ENCODE measurements around the gene IQCN. TPM values are rescaled to one million over a fixed set of nuclear protein-coding genes. Genes with fewer than 3 reads are reported as not detected.
A peak's percentile ranks its signal among the peaks of the same experiment; 100 is the strongest.

The IQCN gene
- total and polyA plus RNA-seq, 4 experiments from 2014 or later, result 0.13 to 5.8 (median 3.6) TPM

- H3K27ac Mint-ChIP-seq, result peak overlapping the region in 3 of 7 donors; percentile 35 to 68 (median 57)
These were observed 24.3 kb upstream of the IQCN start for GRCh38 chr19:18298601-18299000.

GRCh38 chr19:18297308-18297707, 23.1 kb upstream of the IQCN start:
- intact Hi-C loops (cut with micrococcal nuclease), result no loop called here
- CTCF ChIA-PET (ENCODE audit: partially characterized antibody), result interaction anchor here (1.9 to 2.5 kb wide), 2 partner anchors 8 to 18 kb away, joined by 5 to 8 read pairs; no protein-coding TSS in a partner anchor
- H3K4me1 Mint-ChIP-seq, result peaks cover 17 to 45% (median 27%) of the 10 kb centered on the region in 4 donors

More at GRCh38 chr19:18298601-18299000, 24.3 kb upstream of the IQCN start:
- intact Hi-C loops (cut with micrococcal nuclease), result no loop called here
- Mint-ChIP-seq H3K27me3 (no peaks in the 10 kb centered on the region), H3K4me3 (no peak overlapping the region), H3K9me3 (no peaks in the 10 kb centered on the region), H3K36me3 (peaks cover 0 to 4% of the 10 kb centered on the region in 2 donors), H3K4me1 (peaks cover 14 to 37% (median 23%) of the 10 kb centered on the region in 4 donors)
- no peak for DNase-seq
- Histone ChIP-seq H3K9me3 (ENCODE audit: control insufficient read depth in 1 of 2, low read length in 2 of 2) (no peaks in the 10 kb centered on the region), H3K27ac (ENCODE audit: low read depth, low read length) (no peak overlapping the region), H3K27me3 (ENCODE audit: insufficient read depth, low read length) (no peaks in the 10 kb centered on the region), H3K4me1 (ENCODE audit: insufficient read depth, low read length) (peaks cover 41% of the 10 kb centered on the region), H3K4me3 (ENCODE audit: low read length in 2 of 2) (no peak overlapping the region), H3K36me3 (ENCODE audit: insufficient read depth, low read length) (no peaks in the 10 kb centered on the region)
- CTCF ChIA-PET (ENCODE audit: partially characterized antibody), result no interaction called here
- POLR2A ChIA-PET (ENCODE audit: partially characterized antibody), result interaction anchor here (1.4 to 10.4 kb wide), 2 partner anchors 14 to 19 kb away, joined by 5 to 1055 read pairs; partner anchors contain the start of genes IQCN and JUND

DNA sequence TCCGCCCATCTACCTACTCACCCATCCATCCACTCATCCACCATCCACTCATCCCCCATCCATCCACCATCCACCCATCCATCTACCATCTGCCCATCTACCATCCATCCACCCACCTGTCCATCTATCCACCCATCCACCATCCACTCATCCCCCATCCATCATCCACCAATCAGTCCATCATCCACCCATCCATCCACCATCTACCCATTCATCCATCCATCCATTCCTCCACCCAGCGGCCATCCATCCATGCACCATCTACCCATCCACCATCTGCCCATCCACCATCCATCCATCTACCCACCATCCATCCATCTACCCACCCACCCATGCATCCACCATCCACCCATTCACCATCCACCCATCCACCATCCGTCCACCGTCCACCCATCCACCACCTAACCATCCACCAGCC, 20.8 kb upstream of the IQCN start:
- H3K27me3 ChIP-seq (ENCODE audit: insufficient read depth, low read length), result no peaks in the 10 kb centered on the region
- peak in 1 of 5 donors; percentile 31 for DNase-seq
- Mint-ChIP-seq H3K4me1 (peaks cover 28 to 67% (median 39%) of the 10 kb centered on the region in 4 donors), H3K27me3 (no peaks in the 10 kb centered on the region), H3K36me3 (peaks cover 0 to 3% of the 10 kb centered on the region in 2 donors), H3K9me3 (no peaks in the 10 kb centered on the region), H3K27ac (peak overlapping the region; percentile 79 to 100 (median 100)), H3K4me3 (peak overlapping the region in 1 of 8 donors; percentile 95)
- intact Hi-C loops (cut with micrococcal nuclease), result no loop called here
- peak overlapping the region; percentile 98 for H3K27ac ChIP-seq (ENCODE audit: low read depth, low read length)
- H3K4me1 ChIP-seq (ENCODE audit: insufficient read depth, low read length), result peaks cover 53% of the 10 kb centered on the region
- POLR2A ChIA-PET (ENCODE audit: partially characterized antibody), result interaction anchor here (6.7 to 27.2 kb wide), 3 partner anchors 6 to 25 kb away, joined by 516 to 1691 read pairs (median 1055); partner anchors contain the start of genes JUND and LSM4
- CTCF ChIA-PET (ENCODE audit: partially characterized antibody), result interaction anchor here (3.4 kb wide), 1 partner anchor 15 kb away, joined by 53 read pairs; the partner anchor contains the start of gene JUND
- no peaks in the 10 kb centered on the region for H3K9me3 ChIP-seq (ENCODE audit: control insufficient read depth in 1 of 2, low read length in 2 of 2)
- no peak overlapping the region for H3K4me3 ChIP-seq (ENCODE audit: low read length in 2 of 2)
- H3K36me3 ChIP-seq (ENCODE audit: insufficient read depth, low read length), result no peaks in the 10 kb centered on the region

More at GRCh38 chr19:18297308-18297707, 23.1 kb upstream of the IQCN start:
- Histone ChIP-seq H3K27me3 (ENCODE audit: insufficient read depth, low read length) (no peaks in the 10 kb centered on the region), H3K4me1 (ENCODE audit: insufficient read depth, low read length) (peaks cover 41% of the 10 kb centered on the region), H3K36me3 (ENCODE audit: insufficient read depth, low read length) (no peaks in the 10 kb centered on the region), H3K4me3 (ENCODE audit: low read length in 2 of 2) (no peak overlapping the region), H3K9me3 (ENCODE audit: control insufficient read depth in 1 of 2, low read length in 2 of 2) (no peaks in the 10 kb centered on the region), H3K27ac (ENCODE audit: low read depth, low read length) (no peak overlapping the region)
- H3K9me3 Mint-ChIP-seq, result no peaks in the 10 kb centered on the region
- POLR2A ChIA-PET (ENCODE audit: partially characterized antibody), result interaction anchor here (1.6 to 10.4 kb wide), 3 partner anchors 8 to 20 kb away, joined by 7 to 1055 read pairs (median 7); partner anchors contain the start of genes IQCN and JUND
- peaks cover 0 to 2% of the 10 kb centered on the region in 2 donors for H3K36me3 Mint-ChIP-seq
- H3K27ac Mint-ChIP-seq, result peak overlapping the region in 5 of 7 donors; percentile 62 to 86 (median 81)
- H3K27me3 Mint-ChIP-seq, result no peaks in the 10 kb centered on the region
- H3K4me3 Mint-ChIP-seq, result no peak overlapping the region
- DNase-seq, result no peak

DNA sequence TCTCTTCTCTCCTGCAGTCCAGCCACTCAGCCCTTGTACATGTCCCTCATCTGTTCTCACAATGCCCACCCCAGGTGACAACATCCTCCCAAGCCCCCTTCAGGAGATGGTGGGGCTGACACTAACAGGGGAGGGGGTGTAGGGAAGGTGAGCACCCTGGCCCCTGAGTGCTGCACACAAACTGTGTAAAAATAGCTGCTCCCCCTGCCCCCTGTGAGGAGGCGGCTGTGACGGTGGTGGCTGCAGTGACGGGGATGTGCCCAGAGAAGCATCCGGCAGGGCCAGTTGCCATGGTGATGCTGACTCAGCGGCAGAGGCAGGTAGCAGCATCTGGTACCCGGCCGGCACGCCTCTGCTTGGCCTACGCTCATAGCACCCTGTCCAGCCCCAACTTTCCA, 20.2 kb upstream of the IQCN start:
- Mint-ChIP-seq H3K4me3 (peak overlapping the region in 7 of 8 donors; percentile 44 to 95 (median 72)), H3K27ac (peak overlapping the region; percentile 79 to 100 (median 100)), H3K4me1 (peaks cover 32 to 73% (median 44%) of the 10 kb centered on the region in 4 donors), H3K9me3 (peaks cover 0 to 2% (median 0%) of the 10 kb centered on the region in 8 donors), H3K36me3 (peaks cover 0 to 3% of the 10 kb centered on the region in 2 donors), H3K27me3 (no peaks in the 10 kb centered on the region)
- Histone ChIP-seq H3K36me3 (ENCODE audit: insufficient read depth, low read length) (no peaks in the 10 kb centered on the region), H3K27ac (ENCODE audit: low read depth, low read length) (peak overlapping the region; percentile 98), H3K4me3 (ENCODE audit: low read length in 2 of 2) (no peak overlapping the region), H3K27me3 (ENCODE audit: insufficient read depth, low read length) (no peaks in the 10 kb centered on the region), H3K9me3 (ENCODE audit: control insufficient read depth in 1 of 2, low read length in 2 of 2) (no peaks in the 10 kb centered on the region), H3K4me1 (ENCODE audit: insufficient read depth, low read length) (peaks cover 58% of the 10 kb centered on the region)
- ChIA-PET CTCF (ENCODE audit: partially characterized antibody) (interaction anchor here (3.4 kb wide), 1 partner anchor 14 kb away, joined by 53 read pairs; the partner anchor contains the start of gene JUND), POLR2A (ENCODE audit: partially characterized antibody) (interaction anchor here (6.7 to 27.2 kb wide), 3 partner anchors 6 to 26 kb away, joined by 516 to 1691 read pairs (median 1055); partner anchors contain the start of genes JUND and LSM4)
- DNase-seq, result peak; percentile 89 to 97 (median 92)
- intact Hi-C loops (cut with micrococcal nuclease), result loop anchor here (1.0 kb wide), 2 partner anchors 10 to 13 kb away; partner anchors contain the start of gene JUND

GRCh38 chr19:18293642-18294466, 19.6 kb upstream of the IQCN start:
- POLR2A ChIA-PET (ENCODE audit: partially characterized antibody), result interaction anchor here (1.2 to 27.2 kb wide), 4 partner anchors 7 to 26 kb away, joined by 3 to 1691 read pairs (median 786); partner anchors contain the start of genes JUND and LSM4
- peaks cover 33 to 77% (median 46%) of the 10 kb centered on the region in 4 donors for H3K4me1 Mint-ChIP-seq
- CTCF ChIA-PET (ENCODE audit: partially characterized antibody), result interaction anchor here (2.5 to 3.4 kb wide), 2 partner anchors 11 to 13 kb away, joined by 17 to 53 read pairs; partner anchors contain the start of gene JUND
- H3K4me3 Mint-ChIP-seq, result peak overlapping the region; percentile 68 to 95 (median 88)
- H3K27me3 Mint-ChIP-seq, result no peaks in the 10 kb centered on the region
- Histone ChIP-seq H3K4me1 (ENCODE audit: insufficient read depth, low read length) (peaks cover 64% of the 10 kb centered on the region), H3K9me3 (ENCODE audit: control insufficient read depth in 1 of 2, low read length in 2 of 2) (no peaks in the 10 kb centered on the region), H3K27me3 (ENCODE audit: insufficient read depth, low read length) (no peaks in the 10 kb centered on the region), H3K36me3 (ENCODE audit: insufficient read depth, low read length) (no peaks in the 10 kb centered on the region), H3K4me3 (ENCODE audit: low read length in 2 of 2) (peak overlapping the region in 1 of 2 donors; percentile 81), H3K27ac (ENCODE audit: low read depth, low read length) (peak overlapping the region; percentile 98)
- intact Hi-C loops (cut with micrococcal nuclease), result loop anchor here (1.0 kb wide), 2 partner anchors 10 to 13 kb away; partner anchors contain the start of gene JUND
- H3K9me3 Mint-ChIP-seq, result peaks cover 0 to 2% (median 0%) of the 10 kb centered on the region in 8 donors
- H3K27ac Mint-ChIP-seq, result peak overlapping the region; percentile 79 to 100 (median 100)
- peaks cover 0 to 3% of the 10 kb centered on the region in 2 donors for H3K36me3 Mint-ChIP-seq
- DNase-seq, result no peak

DNA sequence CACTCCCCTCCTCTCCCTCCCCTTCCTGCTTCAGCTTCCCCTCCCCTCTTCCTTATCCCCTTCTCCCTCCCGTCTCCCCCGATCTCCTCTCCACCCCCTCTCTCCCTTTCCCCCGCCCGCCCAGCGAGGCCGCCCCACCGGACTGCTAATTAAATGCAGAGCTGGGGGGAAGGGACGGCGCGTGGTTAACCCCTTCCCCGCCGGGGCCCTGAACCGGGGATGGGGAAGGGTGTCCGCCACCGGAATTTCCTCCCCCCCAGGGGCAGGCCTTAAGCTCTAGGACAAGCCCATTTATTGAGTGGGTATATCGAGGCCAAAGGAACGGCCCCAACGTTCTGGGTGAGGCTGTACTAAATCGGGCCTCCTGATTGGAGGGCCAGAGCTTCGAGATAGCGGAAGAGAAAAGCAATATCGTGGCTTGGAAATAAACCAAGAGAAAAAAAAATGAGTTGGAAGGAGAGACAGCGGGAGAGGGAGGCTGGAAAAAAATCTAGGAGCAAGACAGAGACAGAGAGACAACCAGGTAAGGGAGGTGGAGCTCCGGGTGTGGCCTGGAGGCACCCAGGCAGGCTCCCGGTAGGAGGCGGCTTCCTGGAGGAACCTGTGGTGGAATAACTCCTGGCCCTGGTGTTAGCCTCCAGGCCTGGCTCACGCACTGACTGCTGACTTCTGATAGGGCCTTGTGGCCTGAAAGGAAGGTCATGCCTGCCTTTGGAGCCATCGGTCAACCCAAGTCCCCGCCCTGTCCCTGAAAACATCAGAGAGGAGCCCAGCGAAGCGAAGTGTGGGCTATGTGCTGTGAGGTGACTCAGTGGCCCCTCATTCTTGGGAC, 18.8 kb upstream of the IQCN start:
- intact Hi-C loops (cut with micrococcal nuclease), result no loop called here
- POLR2A ChIA-PET (ENCODE audit: partially characterized antibody), result interaction anchor here (0.9 to 27.2 kb wide), 5 partner anchors 8 to 126 kb away, joined by 3 to 1691 read pairs (median 516); partner anchors contain the start of genes JUND, LSM4 and SSBP4
- peaks cover 35 to 78% (median 48%) of the 10 kb centered on the region in 4 donors for H3K4me1 Mint-ChIP-seq
- peaks cover 0 to 2% (median 0%) of the 10 kb centered on the region in 8 donors for H3K9me3 Mint-ChIP-seq
- no peaks in the 10 kb centered on the region for H3K27me3 Mint-ChIP-seq
- no peaks in the 10 kb centered on the region for H3K9me3 ChIP-seq (ENCODE audit: control insufficient read depth in 1 of 2, low read length in 2 of 2)
- H3K27me3 ChIP-seq (ENCODE audit: insufficient read depth, low read length), result no peaks in the 10 kb centered on the region
- no peak for DNase-seq
- H3K27ac ChIP-seq (ENCODE audit: low read depth, low read length), result peak overlapping the region; percentile 98
- H3K4me1 ChIP-seq (ENCODE audit: insufficient read depth, low read length), result peaks cover 64% of the 10 kb centered on the region
- no peaks in the 10 kb centered on the region for H3K36me3 ChIP-seq (ENCODE audit: insufficient read depth, low read length)
- peak overlapping the region; percentile 79 to 100 (median 100) for H3K27ac Mint-ChIP-seq
- H3K4me3 Mint-ChIP-seq, result peak overlapping the region; percentile 79 to 95 (median 92)
- H3K4me3 ChIP-seq (ENCODE audit: low read length in 2 of 2), result peak overlapping the region; percentile 66 to 81
- H3K36me3 Mint-ChIP-seq, result peaks cover 0 to 3% of the 10 kb centered on the region in 2 donors
- CTCF ChIA-PET (ENCODE audit: partially characterized antibody), result interaction anchor here (0.6 to 3.4 kb wide), 6 partner anchors 9 to 46 kb away, joined by 3 to 53 read pairs (median 6); partner anchors contain the start of genes JUND and LSM4
